CD4-positive, alpha-beta T cell treated with Interleukin-2 at 100 ng/mL for 4 hours (primary cell): ENCODE results near the gene FGF12.

Experiments used
- DNase-seq: peaks from one replicate; pipeline ENCODE4 v3.0.0-alpha.2; 2020; ENCODE audit warnings: low spot score

Gene FGF12

GRCh38 chr3:192260116-192261010 lies 467.0 kb downstream of the FGF12 start:
- no peak for DNase-seq

GRCh38 chr3:192259661-192260060 lies 467.7 kb downstream of the FGF12 start:
- no peak for DNase-seq

- DNase-seq, result no peak
These were observed 468.6 kb downstream of the FGF12 start for GRCh38 chr3:192258721-192259120.

GRCh38 chr3:192255839-192256238 lies 471.5 kb downstream of the FGF12 start:
- DNase-seq, result no peak

GRCh38 chr3:192253138-192253887 lies 474.0 kb downstream of the FGF12 start:
- DNase-seq, result no peak

- no peak for DNase-seq
These were observed 477.8 kb downstream of the FGF12 start for GRCh38 chr3:192249516-192249915.

GRCh38 chr3:192246847-192247559 lies 480.3 kb downstream of the FGF12 start:
- DNase-seq, result no peak

- no peak for DNase-seq
These were observed 482.8 kb downstream of the FGF12 start for GRCh38 chr3:192244591-192244990.

GRCh38 chr3:192239956-192240355 lies 487.4 kb downstream of the FGF12 start:
- no peak for DNase-seq

GRCh38 chr3:192237992-192238608 lies 489.2 kb downstream of the FGF12 start:
- no peak for DNase-seq

GRCh38 chr3:192229866-192230265 lies 497.5 kb downstream of the FGF12 start:
- no peak for DNase-seq

GRCh38 chr3:192224634-192225155 lies 502.6 kb downstream of the FGF12 start:
- DNase-seq, result no peak

- DNase-seq, result no peak
These were observed 503.5 kb downstream of the FGF12 start for GRCh38 chr3:192223815-192224214.

GRCh38 chr3:192220915-192221314 lies 506.4 kb downstream of the FGF12 start:
- DNase-seq, result no peak

GRCh38 chr3:192219926-192220325 lies 507.4 kb downstream of the FGF12 start:
- no peak for DNase-seq

GRCh38 chr3:192216067-192216466 lies 511.3 kb downstream of the FGF12 start:
- no peak for DNase-seq

- no peak for DNase-seq
These were observed 514.4 kb downstream of the FGF12 start for GRCh38 chr3:192212979-192213378.

- DNase-seq, result no peak
These were observed 515.0 kb downstream of the FGF12 start for GRCh38 chr3:192212335-192212734.

GRCh38 chr3:192207651-192208050 lies 519.7 kb downstream of the FGF12 start:
- no peak for DNase-seq

- DNase-seq, result no peak
These were observed 520.1 kb downstream of the FGF12 start for GRCh38 chr3:192207239-192207638.

GRCh38 chr3:192194085-192194484 lies 533.3 kb downstream of the FGF12 start:
- no peak for DNase-seq
